GM19239 (cell line): Measurements from ENCODE around the gene SH2D1B.
"Not testable (repeated sequence)": the region's sequence is repeated elsewhere in the genome, so short reads cannot be mapped to it uniquely, and the experiment has no call there.

Experiments used
- DNase-seq: peaks from one replicate; pipeline ENCODE4 v3.0.0; 2011; ENCODE audit warnings: low spot score; ENCODE audit not compliant: insufficient read length
- FAIRE-seq: peaks from 2 replicates; lab custom pipeline; 2011; peaks lifted over from hg19 to GRCh38; lab: Jason Lieb, UNC

SH2D1B gene

GRCh38 chr1:162365284-162366020 is 46.5 kb downstream of the SH2D1B start:
- DNase-seq (no peak), FAIRE-seq (no peak)

GRCh38 chr1:162364498-162364897 is 47.4 kb downstream of the SH2D1B start:
- DNase-seq, result no peak
- no peak for FAIRE-seq

GRCh38 chr1:162363823-162364222 is 48.1 kb downstream of the SH2D1B start:
- FAIRE-seq, result no peak
- DNase-seq, result no peak

GRCh38 chr1:162361349-162361748 is 50.6 kb downstream of the SH2D1B start:
- no peak for DNase-seq
- FAIRE-seq, result no peak

- FAIRE-seq (no peak), DNase-seq (no peak)
Observed at GRCh38 chr1:162360874-162361260, 51.1 kb downstream of the SH2D1B start.

GRCh38 chr1:162360237-162360873 is 51.6 kb downstream of the SH2D1B start:
- FAIRE-seq (no peak), DNase-seq (no peak)

GRCh38 chr1:162359523-162360236 is 52.3 kb downstream of the SH2D1B start:
- no peak for FAIRE-seq
- no peak for DNase-seq

- FAIRE-seq (no peak), DNase-seq (no peak)
Observed at GRCh38 chr1:162358928-162359327, 53.0 kb downstream of the SH2D1B start.

GRCh38 chr1:162357681-162358266 is 54.2 kb downstream of the SH2D1B start:
- DNase-seq, result peak; percentile 26
- no peak for FAIRE-seq

- FAIRE-seq (no peak), DNase-seq (no peak)
Observed at GRCh38 chr1:162353702-162354101, 58.2 kb downstream of the SH2D1B start.

GRCh38 chr1:162353078-162353477 is 58.9 kb downstream of the SH2D1B start:
- FAIRE-seq, result no peak
- no peak for DNase-seq

- not testable (repeated sequence) for FAIRE-seq, DNase-seq
Observed at GRCh38 chr1:162351874-162352273, 60.1 kb downstream of the SH2D1B start.

GRCh38 chr1:162351246-162351842 is 60.6 kb downstream of the SH2D1B start:
- FAIRE-seq (no peak), DNase-seq (no peak)

- DNase-seq (no peak), FAIRE-seq (no peak)
Observed at GRCh38 chr1:162349635-162350330, 62.2 kb downstream of the SH2D1B start.

- no peak for FAIRE-seq
- no peak for DNase-seq
Observed at GRCh38 chr1:162347281-162347680, 64.7 kb downstream of the SH2D1B start.
